Measurements from ENCODE around the gene CPAMD8. TPM values are rescaled to one million over a fixed set of nuclear protein-coding genes. Genes with fewer than 3 reads are reported as not detected.

CPAMD8 gene
- total and polyA plus RNA-seq, 9 of the 15 experiments (the other 6 are each of a cell fraction or from before 2014, with no cell fraction given), result 0.20 to 2.1 (median 1.3) TPM

- TF ChIP-seq FOXP1 (CRISPR knock-in tag; IDR thresholded peaks at IDR 0.05), result peak; percentile 81; the same call in 1 of the 2 replicates
- peak; percentile 84; the same call in 1 of the 2 replicates for TF ChIP-seq ZBTB49 (CRISPR knock-in tag; IDR thresholded peaks at IDR 0.05; ENCODE audit: borderline replicate concordance)
- peak; percentile 68 for TF ChIP-seq GABPA (tag; conservative IDR thresholded peaks at IDR 0.05; ENCODE audit: low read depth)
- TF ChIP-seq HDAC3 (IDR thresholded peaks at IDR 0.05; ENCODE audit: borderline replicate concordance, partially characterized antibody), result no peak
- TF ChIP-seq, protein P1, sequence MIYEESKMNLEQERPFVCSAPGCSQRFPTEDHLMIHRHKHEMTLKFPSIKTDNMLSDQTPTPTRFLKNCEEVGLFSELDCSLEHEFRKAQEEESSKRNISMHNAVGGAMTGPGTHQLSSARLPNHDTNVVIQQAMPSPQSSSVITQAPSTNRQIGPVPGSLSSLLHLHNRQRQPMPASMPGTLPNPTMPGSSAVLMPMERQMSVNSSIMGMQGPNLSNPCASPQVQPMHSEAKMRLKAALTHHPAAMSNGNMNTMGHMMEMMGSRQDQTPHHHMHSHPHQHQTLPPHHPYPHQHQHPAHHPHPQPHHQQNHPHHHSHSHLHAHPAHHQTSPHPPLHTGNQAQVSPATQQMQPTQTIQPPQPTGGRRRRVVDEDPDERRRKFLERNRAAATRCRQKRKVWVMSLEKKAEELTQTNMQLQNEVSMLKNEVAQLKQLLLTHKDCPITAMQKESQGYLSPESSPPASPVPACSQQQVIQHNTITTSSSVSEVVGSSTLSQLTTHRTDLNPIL (CRISPR knock-in tag; IDR thresholded peaks at IDR 0.05), result 0 out of 2 replicates have a peak, but pooled peaks have one; percentile 6
- no peak for TF ChIP-seq ZNF445 (CRISPR knock-in tag; IDR thresholded peaks at IDR 0.05; ENCODE audit: low read depth)
- TF ChIP-seq DACH1 (IDR thresholded peaks at IDR 0.05; ENCODE audit: partially characterized antibody), result no peak
- no peak for TF ChIP-seq KAT2B (IDR thresholded peaks at IDR 0.05; ENCODE audit: low read depth, low read length)
- peak; percentile 76; the same call in 1 of the 2 replicates for TF ChIP-seq ZNF347 (CRISPR knock-in tag; IDR thresholded peaks at IDR 0.05; ENCODE audit: low read depth)
- TF ChIP-seq, protein P2, sequence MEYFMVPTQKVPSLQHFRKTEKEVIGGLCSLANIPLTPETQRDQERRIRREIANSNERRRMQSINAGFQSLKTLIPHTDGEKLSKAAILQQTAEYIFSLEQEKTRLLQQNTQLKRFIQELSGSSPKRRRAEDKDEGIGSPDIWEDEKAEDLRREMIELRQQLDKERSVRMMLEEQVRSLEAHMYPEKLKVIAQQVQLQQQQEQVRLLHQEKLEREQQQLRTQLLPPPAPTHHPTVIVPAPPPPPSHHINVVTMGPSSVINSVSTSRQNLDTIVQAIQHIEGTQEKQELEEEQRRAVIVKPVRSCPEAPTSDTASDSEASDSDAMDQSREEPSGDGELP (CRISPR knock-in tag; IDR thresholded peaks at IDR 0.05; ENCODE audit: borderline replicate concordance), result peak; percentile 83; the same call in 1 of the 2 replicates
- no peak for TF ChIP-seq MTA2 (IDR thresholded peaks at IDR 0.05; ENCODE audit: low read depth)
- no peak for TF ChIP-seq HNRNPLL (IDR thresholded peaks at IDR 0.05; ENCODE audit: low read depth, low read length, poor library complexity, severe bottlenecking)
- TF ChIP-seq ELK3 (CRISPR knock-in tag; IDR thresholded peaks at IDR 0.05), result no peak
- 0 out of 2 replicates have a peak, but pooled peaks have one; percentile 3 for TF ChIP-seq HMG20B (CRISPR knock-in tag; IDR thresholded peaks at IDR 0.05)
- TF ChIP-seq SMARCC2 (IDR thresholded peaks at IDR 0.05; ENCODE audit: low read depth), result no peak
- TF ChIP-seq, protein P3, sequence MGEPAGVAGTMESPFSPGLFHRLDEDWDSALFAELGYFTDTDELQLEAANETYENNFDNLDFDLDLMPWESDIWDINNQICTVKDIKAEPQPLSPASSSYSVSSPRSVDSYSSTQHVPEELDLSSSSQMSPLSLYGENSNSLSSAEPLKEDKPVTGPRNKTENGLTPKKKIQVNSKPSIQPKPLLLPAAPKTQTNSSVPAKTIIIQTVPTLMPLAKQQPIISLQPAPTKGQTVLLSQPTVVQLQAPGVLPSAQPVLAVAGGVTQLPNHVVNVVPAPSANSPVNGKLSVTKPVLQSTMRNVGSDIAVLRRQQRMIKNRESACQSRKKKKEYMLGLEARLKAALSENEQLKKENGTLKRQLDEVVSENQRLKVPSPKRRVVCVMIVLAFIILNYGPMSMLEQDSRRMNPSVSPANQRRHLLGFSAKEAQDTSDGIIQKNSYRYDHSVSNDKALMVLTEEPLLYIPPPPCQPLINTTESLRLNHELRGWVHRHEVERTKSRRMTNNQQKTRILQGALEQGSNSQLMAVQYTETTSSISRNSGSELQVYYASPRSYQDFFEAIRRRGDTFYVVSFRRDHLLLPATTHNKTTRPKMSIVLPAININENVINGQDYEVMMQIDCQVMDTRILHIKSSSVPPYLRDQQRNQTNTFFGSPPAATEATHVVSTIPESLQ (CRISPR knock-in tag; IDR thresholded peaks at IDR 0.05), result peak; percentile 67; the same call in 1 of the 2 replicates
- TF ChIP-seq, protein P4, sequence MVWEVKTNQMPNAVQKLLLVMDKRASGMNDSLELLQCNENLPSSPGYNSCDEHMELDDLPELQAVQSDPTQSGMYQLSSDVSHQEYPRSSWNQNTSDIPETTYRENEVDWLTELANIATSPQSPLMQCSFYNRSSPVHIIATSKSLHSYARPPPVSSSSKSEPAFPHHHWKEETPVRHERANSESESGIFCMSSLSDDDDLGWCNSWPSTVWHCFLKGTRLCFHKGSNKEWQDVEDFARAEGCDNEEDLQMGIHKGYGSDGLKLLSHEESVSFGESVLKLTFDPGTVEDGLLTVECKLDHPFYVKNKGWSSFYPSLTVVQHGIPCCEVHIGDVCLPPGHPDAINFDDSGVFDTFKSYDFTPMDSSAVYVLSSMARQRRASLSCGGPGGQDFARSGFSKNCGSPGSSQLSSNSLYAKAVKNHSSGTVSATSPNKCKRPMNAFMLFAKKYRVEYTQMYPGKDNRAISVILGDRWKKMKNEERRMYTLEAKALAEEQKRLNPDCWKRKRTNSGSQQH (CRISPR knock-in tag; IDR thresholded peaks at IDR 0.05), result peak; percentile 69
- no peak for TF ChIP-seq ZC3H11A (IDR thresholded peaks at IDR 0.05; ENCODE audit: low read depth, low read length)
Measured at GRCh38 chr19:16889883-16890460, 136.6 kb downstream of the CPAMD8 start (continued).
